Endodermal cell (in vitro differentiated cells): ENCODE measurements around the gene LCE1D. TPM values are rescaled to one million over a fixed set of nuclear protein-coding genes. Genes with fewer than 3 reads are reported as not detected.

Experiments
- DNase-seq: peaks from one replicate; pipeline ENCODE4 v3.0.0-alpha.2; 2017
- H3K27ac ChIP-seq: 2 replicates; pipeline ENCODE4 v1.5.1; 2013; ENCODE audit warnings: mild to moderate bottlenecking, low read depth, low read length, moderate library complexity
- H3K27me3 ChIP-seq: 2 replicates; pipeline ENCODE4 v1.6.1; 2013; ENCODE audit warnings: mild to moderate bottlenecking, low read length, moderate library complexity; ENCODE audit not compliant: insufficient read depth, control insufficient read depth, poor library complexity, severe bottlenecking
- H3K36me3 ChIP-seq: 2 replicates; pipeline ENCODE4 v1.7.0; 2013; ENCODE audit warnings: mild to moderate bottlenecking, low read length, moderate library complexity; ENCODE audit not compliant: control insufficient read depth, insufficient read depth
- H3K4me1 ChIP-seq: one replicate; pipeline ENCODE4 v1.7.0; 2013; ENCODE audit warnings: low read length; ENCODE audit not compliant: control insufficient read depth, insufficient read depth
- H3K4me3 ChIP-seq: 2 replicates; pipeline ENCODE4 v1.5.1; 2013; ENCODE audit warnings: mild to moderate bottlenecking, low read length, moderate library complexity
- H3K9ac ChIP-seq: 2 replicates; pipeline ENCODE4 v1.6.1; 2013; ENCODE audit warnings: mild to moderate bottlenecking, low read length, moderate library complexity; ENCODE audit not compliant: poor library complexity, severe bottlenecking; ENCODE audit errors: extremely low read depth
- H3K9me3 ChIP-seq: 2 replicates; pipeline ENCODE4 v1.6.1; 2013; ENCODE audit warnings: mild to moderate bottlenecking, low read length, moderate library complexity; ENCODE audit not compliant: control insufficient read depth
- H3K27ac Mint-ChIP-seq: 2 replicates; pipeline ENCODE4 v1.8.0; 2020; ENCODE audit warnings: mixed read lengths
- H3K27me3 Mint-ChIP-seq: 2 replicates; pipeline ENCODE4 v1.8.0; 2021; ENCODE audit warnings: mild to moderate bottlenecking, mixed read lengths; ENCODE audit not compliant: insufficient read depth
- H3K36me3 Mint-ChIP-seq: 2 replicates; pipeline ENCODE4 v1.8.0; 2020; ENCODE audit warnings: low read depth, mixed read lengths
- H3K4me1 Mint-ChIP-seq: 2 replicates; pipeline ENCODE4 v1.8.0; 2020; ENCODE audit warnings: mixed read lengths
- H3K4me3 Mint-ChIP-seq: 2 replicates; pipeline ENCODE4 v1.8.0; 2020; ENCODE audit warnings: mild to moderate bottlenecking, moderate library complexity, mixed read lengths
- H3K9me3 Mint-ChIP-seq: 2 replicates; pipeline ENCODE4 v1.8.0; 2020; ENCODE audit warnings: mild to moderate bottlenecking, mixed read lengths
- CTCF ChIP-seq: fragments of 200-600 bp; sonication (generic); conservative IDR thresholded peaks from 2 replicates; pipeline ENCODE4 v1.5.0; 2021; ENCODE audit warnings: antibody characterized with exemption, mild to moderate bottlenecking
- WGBS, 2 experiments: methylation state at CpG; one replicate each; pipeline versions ENCODE4 v1.1.5 to v1.1.7; 2013; ENCODE audit warnings: missing lambda C conversion rate in 2 of 2, mixed read lengths in 1 of 2; ENCODE audit not compliant: insufficient coverage in 1 of 2, insufficient read length in 1 of 2; 5-methylcytosine and 5-hydroxymethylcytosine counted together
- total RNA-seq, 2 donors: library from RNA; stranded (reverse); fragmentation: NEBNext Ultra II Directional in 1 of 2; extraction: Animal tissue kit (Norgen Biotek cat#: 25700) in 1 of 2; gene quantifications; 2 replicates in 1 of 2; 3 replicates in 1 of 2; pipeline ENCODE4 v1.2.1, GENCODE V29; 2021

LCE1D gene
- total RNA-seq, 2 donors from 2014 or later, result not detected

GRCh38 chr1:152753586-152753985 lies 42.9 kb upstream of the LCE1D start:
- H3K27ac Mint-ChIP-seq, result no peak overlapping the region
- WGBS, 2 experiments, result 20 to 26% methylated on average over 1 of the region's 1 CpG
- peaks cover 84% of the 10 kb centered on the region for H3K9me3 Mint-ChIP-seq

GRCh38 chr1:152756872-152757271 lies 39.6 kb upstream of the LCE1D start:
- H3K9me3 Mint-ChIP-seq, result peaks cover 94% of the 10 kb centered on the region
- no peak overlapping the region for H3K27ac Mint-ChIP-seq
- no peak for TF ChIP-seq CTCF
- DNase-seq, result no peak
- WGBS, 2 experiments, result no CpG with 5 or more reads among the region's 2 CpGs
- peaks cover 3% of the 10 kb centered on the region for H3K36me3 Mint-ChIP-seq
- Histone ChIP-seq H3K36me3 (no peaks in the 10 kb centered on the region), H3K27me3 (no peaks in the 10 kb centered on the region), H3K27ac (no peak overlapping the region), H3K4me3 (no peak overlapping the region), H3K9ac (no peak overlapping the region), H3K4me1 (no peaks in the 10 kb centered on the region), H3K9me3 (peaks cover 66% of the 10 kb centered on the region)
- no peak overlapping the region for H3K4me3 Mint-ChIP-seq
- no peaks in the 10 kb centered on the region for H3K4me1 Mint-ChIP-seq
- H3K27me3 Mint-ChIP-seq, result no peaks in the 10 kb centered on the region

More at GRCh38 chr1:152753586-152753985, 42.9 kb upstream of the LCE1D start:
- H3K9me3 ChIP-seq, result peaks cover 77% of the 10 kb centered on the region
- Mint-ChIP-seq H3K4me1 (no peaks in the 10 kb centered on the region), H3K4me3 (no peak overlapping the region), H3K36me3 (no peaks in the 10 kb centered on the region), H3K27me3 (no peaks in the 10 kb centered on the region)
- TF ChIP-seq CTCF, result no peak
- H3K4me3 ChIP-seq, result no peak overlapping the region
- no peaks in the 10 kb centered on the region for H3K4me1 ChIP-seq
- H3K27me3 ChIP-seq, result no peaks in the 10 kb centered on the region
- H3K27ac ChIP-seq, result no peak overlapping the region
- H3K36me3 ChIP-seq, result no peaks in the 10 kb centered on the region
- DNase-seq, result no peak
- no peak overlapping the region for H3K9ac ChIP-seq

GRCh38 chr1:152757747-152758146 lies 38.8 kb upstream of the LCE1D start, which contains the start of gene KPRP:
Gene KPRP (plus strand): TSS chr1:152758025. CDS start chr1:152759589, 1,564 bp downstream.
- H3K4me1 ChIP-seq, result no peaks in the 10 kb centered on the region
- H3K9me3 ChIP-seq, result peaks cover 62% of the 10 kb centered on the region
- H3K9me3 Mint-ChIP-seq, result peaks cover 94% of the 10 kb centered on the region
- no peak for DNase-seq
- H3K36me3 Mint-ChIP-seq, result peaks cover 3% of the 10 kb centered on the region
- no peak for TF ChIP-seq CTCF
- H3K4me3 Mint-ChIP-seq, result no peak within 1 kb of the TSS
- no peak within 1 kb of the TSS for H3K27ac ChIP-seq
- 56 to 78% methylated on average over 3 to 6 of the region's 6 CpGs for WGBS, 2 experiments
- H3K9ac ChIP-seq, result no peak within 1 kb of the TSS
- no peaks in the 10 kb centered on the region for H3K36me3 ChIP-seq
- H3K4me3 ChIP-seq, result no peak within 1 kb of the TSS
- H3K27me3 Mint-ChIP-seq, result no peaks in the 10 kb centered on the region
- no peaks in the 10 kb centered on the region for H3K4me1 Mint-ChIP-seq
- no peaks in the 10 kb centered on the region for H3K27me3 ChIP-seq
- H3K27ac Mint-ChIP-seq, result no peak within 1 kb of the TSS
